DMS53 treated with DMSO at 0.1 percent for 48 hours (cell line): Measurements from ENCODE around the gene ATAD3C.
"Not testable (repeated sequence)": the region's sequence is repeated elsewhere in the genome, so short reads cannot be mapped to it uniquely, and the experiment has no call there.

Experiments
- DNase-seq: peaks from one replicate; lab custom pipeline; 2025; ENCODE audit not compliant: unreplicated experiment; lab: John Stamatoyannopoulos, UW

Gene ATAD3C

DNA sequence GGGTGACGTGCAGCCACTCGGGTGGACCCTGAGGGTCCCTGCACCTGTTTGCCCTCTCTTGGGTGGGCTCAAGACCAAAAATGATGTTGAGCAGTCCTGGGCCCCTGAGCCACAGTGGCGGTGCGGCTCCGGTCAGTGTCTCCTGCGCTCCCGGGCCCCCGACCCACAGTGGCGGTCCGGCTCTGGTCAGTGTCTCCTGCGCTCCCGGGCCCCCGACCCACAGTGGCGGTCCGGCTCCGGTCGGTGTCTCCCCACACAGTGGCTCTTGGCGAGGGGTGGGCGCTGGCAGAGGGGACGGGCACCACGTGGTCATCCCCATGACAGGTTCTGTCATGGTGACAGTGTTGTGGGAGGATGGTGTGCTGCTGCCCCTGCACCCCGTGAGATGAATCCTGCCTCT is 44.8 kb downstream of the ATAD3C start:
- DNase-seq: not testable (repeated sequence)

DNA sequence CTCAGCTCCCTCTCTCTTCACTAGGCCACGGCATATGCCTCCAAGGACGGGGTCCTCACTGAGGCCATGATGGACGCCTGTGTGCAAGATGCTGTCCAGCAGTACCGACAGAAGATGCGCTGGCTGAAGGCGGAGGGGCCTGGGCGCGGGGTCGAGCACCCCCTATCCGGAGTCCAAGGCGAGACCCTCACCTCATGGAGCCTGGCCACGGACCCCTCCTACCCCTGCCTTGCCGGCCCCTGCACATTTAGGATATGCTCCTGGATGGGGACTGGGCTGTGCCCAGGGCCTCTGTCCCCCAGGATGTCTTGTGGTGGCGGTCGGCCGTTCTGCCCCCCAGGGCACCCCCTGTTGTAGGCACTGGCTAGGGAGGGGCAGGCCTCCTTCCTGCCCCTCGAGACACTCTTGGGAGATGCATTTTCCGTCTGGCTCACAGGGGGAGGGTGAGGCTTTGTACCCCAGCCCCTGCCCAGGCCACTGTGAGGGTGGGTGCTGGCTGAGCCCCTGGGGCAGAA is 46.0 kb downstream of the ATAD3C start:
- DNase-seq: not testable (repeated sequence)

DNA sequence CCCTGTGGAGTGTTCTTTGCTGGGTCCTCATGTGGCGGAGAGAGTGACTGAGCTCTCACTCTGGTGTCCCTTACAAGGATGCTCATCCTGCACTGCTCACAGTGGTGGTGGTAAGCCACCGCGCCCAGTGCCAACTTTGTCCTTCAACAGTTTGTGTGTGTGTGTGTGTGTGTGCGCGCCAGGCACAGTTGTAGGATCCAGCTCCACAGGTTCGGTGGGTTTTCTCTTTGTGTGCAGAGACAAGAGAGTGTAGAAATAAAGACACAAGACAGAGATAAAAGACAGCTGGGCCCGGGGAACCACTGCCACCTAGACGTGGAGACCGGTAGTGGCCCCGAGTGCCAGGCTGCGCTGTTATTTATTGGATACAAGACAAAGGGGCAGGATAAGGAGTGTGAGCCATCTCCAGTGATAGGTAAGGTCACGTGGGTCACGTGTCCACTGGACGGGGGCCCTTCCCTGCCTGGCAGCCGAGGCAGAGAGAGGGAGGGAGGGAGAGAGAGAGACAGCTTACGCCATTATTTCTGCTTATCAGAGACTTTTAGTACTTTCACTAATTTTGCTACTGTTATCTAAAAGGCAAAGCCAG is 55.4 kb downstream of the ATAD3C start:
- DNase-seq: peak; percentile 79

DNA sequence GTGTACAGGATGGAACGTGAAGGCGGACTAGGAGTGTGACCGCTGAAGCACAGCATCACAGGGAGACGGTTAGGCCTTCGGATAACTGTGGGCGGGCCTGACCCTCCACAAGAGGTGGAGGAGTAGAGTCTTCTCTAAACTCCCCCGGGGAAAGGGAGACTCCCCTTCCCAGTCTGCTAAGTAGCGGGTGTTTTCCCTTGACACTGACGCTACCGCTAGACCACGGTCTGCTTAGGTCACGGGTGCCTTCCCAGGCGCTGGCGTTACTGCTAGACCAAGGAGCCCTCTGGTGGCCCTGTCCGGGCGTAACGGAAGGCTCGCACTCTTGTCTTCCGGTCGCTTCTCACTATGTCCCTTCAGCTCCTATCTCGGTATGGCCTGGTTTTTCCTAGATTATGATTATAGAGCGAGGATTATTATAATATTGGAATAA is 55.9 kb downstream of the ATAD3C start:
- DNase-seq: peak; percentile 37

DNA sequence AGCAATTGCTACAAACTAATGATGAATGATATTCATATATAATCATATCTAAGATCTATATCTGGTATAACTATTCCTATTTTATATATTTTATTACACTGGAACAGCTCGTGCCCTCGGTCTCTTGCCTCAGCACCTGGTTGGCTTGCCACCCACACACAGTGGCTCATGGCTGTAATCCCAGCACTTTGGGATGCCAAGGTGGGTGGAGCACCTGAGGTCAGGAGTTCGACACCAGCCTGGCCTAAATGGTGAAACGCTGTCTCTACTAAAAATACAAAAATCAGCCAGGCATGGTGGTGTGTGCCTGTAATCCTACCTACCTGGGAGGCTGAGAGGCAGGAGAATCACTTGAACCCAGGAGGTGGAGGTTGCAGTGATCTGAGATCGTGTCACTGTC is 56.3 kb downstream of the ATAD3C start:
- not testable (repeated sequence) for DNase-seq

DNA sequence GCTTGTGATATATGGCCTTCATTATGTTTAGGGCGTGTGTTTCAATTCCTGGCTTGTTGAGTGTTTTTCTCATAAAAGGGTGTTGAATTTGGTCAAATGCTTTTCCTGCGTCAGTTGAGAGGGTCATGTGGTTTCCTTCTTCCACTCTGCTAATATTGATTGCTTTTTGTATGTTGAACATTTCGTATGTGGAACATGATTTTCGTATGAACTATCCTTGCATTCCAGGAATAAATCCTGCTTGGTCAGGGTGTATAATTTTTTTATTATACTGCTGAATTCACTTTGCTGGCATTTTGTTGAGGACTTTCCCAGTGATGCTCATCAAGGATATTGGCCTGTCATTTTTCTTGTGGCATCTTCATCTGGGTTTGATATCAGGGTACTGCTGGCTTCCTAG is 57.8 kb downstream of the ATAD3C start:
- DNase-seq: no peak

DNA sequence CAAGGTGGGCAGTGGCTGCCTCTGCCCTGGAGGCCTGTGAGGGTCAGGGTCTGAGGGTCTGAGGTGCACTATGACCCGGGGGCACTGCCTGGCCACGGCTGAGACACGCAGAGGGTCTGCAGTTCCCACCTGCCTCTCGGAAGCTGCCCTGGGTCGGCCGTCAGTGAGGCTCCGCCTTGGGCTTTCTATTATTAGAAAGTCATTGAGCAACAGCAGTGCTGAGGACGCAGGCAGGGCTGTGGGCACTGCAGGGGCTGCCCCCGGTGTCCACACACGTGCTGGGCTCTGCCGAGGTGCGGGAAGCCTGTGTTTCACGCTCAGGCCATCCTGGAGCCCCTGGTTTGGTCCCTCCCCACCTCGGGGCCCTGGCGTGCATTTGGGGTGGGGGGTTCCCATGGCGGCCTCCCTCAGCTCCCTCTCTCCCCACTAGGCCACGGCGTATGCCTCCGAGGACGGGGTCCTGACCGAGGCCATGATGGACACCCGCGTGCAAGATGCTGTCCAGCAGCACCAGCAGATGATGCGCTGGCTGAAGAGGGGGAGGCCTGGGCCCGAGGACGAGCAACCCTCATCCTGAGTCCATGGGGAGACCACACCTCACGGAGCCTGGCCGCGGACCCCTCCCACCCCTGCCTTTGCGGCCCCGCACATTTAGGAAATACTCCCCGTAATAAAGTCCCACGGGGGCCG is 59.4 kb downstream of the ATAD3C start:
- DNase-seq: not testable (repeated sequence)

DNA sequence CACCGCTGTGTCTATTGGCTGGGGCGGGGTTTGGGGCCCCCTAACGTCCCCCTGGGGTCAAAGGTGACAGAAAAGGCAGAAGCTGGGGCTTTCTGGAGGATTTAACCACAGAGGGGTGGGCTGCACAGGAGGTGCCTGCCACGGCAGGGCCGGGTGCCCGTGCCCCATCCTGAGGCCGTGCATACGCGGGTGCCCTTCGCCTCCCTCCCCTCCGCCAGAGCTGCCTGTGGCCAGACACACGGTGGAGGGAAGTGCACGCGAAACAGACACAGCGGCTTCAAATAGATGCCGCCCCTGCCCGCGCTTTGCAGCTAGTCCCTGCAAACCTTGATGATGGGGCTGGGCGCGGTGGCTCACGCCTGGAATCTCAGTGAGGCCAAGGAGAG is 60.0 kb downstream of the ATAD3C start:
- not testable (repeated sequence) for DNase-seq

DNA sequence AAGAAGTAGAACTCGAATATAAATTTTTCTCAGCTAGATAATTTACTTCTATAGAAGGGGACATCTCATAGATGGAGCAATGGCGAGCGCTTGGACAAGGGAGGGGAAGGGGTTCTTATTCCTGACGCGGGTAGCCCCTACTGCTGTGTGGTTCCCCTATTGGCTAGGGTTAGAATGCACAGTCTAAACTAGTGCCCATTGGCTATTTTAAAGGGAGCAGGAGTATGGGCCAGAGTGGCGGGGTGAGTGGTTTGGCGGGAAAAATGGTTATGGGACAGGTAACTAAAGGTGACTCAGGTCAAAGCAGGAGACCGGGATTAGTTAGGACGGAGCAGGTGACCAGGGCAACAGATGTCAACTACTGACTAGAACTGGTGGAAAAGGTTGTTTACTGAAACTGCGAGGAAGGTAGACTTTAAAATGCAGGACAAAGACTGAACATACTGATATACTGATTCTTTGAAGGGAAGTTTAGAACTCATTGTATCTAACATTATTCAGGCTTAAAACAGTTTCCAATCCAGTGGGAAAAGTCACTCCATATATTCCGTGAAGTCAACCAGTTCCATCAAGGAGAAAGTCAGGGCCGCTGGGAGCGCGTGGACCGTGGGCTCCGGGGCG is 61.5 kb downstream of the ATAD3C start:
- DNase-seq: peak; percentile 88

DNA sequence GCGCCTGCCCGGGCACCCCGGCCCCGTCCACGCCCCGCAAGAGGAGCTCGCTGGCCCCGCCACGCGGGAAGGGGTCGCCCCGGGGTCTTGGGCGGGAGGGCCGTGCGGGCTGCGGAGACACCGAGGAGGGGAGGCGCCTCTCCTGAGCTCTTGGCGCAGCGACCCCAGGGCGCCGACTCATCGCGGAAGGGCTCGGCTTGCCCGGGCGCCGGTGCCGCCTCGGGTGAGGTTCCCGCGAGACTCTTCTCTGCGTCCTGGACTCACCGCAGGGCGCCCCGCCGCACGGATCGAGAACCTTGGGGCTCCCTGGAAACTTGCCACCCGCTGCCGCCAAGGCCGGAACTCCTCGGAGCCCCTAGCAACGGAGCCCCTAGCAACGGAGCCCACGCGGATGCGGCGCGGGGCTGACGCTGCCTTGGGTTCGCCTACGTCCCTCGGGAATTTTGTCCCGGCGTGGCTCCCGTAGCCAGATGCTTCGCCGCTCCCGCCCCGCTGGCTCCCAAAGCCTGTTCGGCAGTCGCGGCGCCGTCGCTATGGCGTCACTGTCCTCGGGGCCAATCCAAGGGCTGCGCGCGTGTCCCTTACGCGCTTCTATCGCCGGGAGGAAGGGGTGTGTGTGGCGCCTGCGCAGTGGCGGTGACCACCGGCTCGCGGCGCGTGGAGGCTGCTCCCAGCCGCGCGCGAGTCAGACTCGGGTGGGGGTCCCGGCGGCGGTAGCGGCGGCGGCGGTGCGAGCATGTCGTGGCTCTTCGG is 62.2 kb downstream of the ATAD3C start, which contains the start of gene ATAD3A:
TSS of gene ATAD3A (plus strand) at position 630 of the 753 bp plus-strand sequence. CDS start at position 737, 107 bp downstream.
- DNase-seq: peak; percentile 94

DNA sequence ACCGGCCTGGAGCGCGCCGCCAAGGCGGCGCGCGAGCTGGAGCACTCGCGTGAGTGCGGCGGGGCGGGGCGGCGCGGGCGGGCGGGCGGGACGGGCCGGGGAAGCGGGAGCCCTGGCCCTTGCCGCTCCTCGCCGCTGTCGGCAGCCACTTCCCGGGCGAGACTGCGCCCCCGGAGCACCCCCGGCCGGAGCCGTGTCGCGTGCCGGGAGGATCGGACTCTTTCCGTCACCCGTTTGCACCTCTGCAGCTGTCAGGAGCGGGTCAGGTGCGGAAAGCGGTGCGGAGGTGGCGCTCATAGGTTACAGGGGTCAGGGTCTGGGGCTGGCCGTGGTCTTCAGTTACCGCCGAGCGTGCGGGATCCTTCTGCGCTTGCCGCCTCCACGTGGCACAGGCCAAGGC is 62.9 kb downstream of the ATAD3C start:
- not testable (repeated sequence) for DNase-seq

DNA sequence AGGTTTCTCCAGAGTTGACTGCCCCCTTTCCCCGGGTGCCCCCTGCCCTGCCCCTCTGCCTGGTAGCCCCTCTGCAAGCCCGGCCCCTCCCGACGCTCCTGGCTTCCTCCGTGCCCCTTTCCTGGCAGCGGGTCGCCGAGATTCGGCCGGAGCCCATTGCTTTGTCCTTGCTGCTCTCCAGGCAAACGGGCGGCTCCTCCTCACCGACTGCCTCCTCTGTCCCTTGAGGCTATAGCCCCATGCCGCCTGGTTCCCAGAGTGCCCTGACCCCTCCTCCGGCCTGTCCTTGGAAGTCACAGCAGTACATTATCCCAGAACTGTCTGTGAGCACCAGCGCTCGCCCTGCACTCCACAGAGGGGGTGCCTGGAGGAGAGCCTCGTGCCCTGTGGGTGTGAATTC is 64.2 kb downstream of the ATAD3C start:
- not testable (repeated sequence) for DNase-seq

DNA sequence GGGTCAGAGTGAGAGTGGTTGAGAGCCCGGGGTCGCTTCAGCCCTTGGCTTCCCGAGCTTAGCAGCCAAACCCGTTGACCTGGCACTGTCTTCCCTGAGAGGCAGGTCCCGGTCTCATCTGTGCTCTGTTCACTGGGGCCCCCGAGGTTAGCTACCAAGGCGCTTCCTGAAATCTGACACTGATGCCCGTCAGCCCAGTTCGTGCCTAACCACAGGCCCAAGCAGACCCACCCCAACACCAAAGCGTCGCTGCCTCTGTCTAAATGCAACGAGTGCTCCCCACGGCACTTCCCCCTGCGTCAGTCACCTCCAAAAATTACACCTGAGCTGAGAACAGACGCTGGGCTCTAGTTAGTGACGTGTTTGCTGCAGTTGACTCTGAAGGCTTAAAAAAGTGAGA is 64.9 kb downstream of the ATAD3C start:
- DNase-seq: not testable (repeated sequence)

DNA sequence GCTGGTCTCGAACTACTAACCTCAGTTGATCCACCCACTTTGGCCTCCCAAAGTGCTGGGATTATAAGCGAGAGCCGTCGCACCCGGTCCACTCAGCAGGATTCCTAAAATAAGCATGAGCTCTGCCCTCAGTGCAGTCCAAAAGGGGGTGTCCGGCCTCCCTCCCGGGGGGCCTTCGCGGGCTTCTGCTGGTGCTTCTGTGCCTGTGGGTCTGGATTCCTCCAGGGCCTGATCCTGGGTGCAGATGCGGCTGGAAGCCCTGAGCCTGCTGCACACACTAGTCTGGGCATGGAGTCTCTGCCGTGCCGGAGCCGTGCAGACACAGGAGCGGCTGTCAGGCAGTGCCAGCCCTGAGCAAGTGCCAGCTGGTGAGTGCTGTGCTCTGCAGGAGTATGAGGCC is 67.4 kb downstream of the ATAD3C start:
- DNase-seq: not testable (repeated sequence)

DNA sequence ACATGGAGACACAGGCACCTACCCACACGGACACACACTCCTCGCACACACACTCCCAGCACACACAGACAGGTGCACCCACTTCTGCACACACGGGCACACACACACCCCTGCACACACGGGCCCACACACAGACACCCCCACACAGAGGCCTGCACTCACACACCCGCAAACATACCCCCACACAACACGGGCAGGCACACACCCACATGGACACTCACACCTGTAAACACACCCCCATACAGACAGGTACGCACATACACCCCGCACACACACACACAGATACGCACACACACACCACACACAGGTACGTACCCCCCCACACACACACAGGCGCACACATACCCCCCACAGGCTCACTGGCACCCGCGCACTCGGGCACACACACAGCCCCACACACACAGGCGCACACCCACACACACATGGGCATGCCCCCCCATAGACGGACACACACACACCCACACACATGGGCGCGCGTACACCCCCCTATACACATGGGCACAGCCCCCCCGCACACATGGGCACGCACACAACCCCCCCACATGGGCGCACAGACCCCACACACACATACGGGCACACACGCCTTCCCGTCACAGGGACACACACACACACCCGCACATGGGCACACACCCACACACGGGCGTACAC is 68.6 kb downstream of the ATAD3C start:
- no peak for DNase-seq

DNA sequence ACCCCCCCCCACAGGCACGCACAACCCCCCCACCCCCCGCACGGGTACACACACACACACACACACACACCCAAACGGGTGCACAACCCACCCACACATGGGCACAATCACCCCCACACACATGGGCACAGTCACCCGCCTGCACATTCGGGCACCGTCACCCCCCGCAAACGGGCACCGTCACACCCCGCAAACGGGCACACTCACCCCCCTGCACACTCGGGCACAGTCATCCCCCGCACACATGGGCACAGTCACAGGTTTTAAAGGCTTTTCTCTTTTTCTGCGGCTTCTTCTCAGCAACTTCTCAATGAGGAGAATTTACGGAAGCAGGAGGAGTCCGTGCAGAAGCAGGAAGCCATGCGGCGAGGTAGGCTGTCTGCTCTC is 69.1 kb downstream of the ATAD3C start:
- not testable (repeated sequence) for DNase-seq
